K562 (cell line): Measurements from ENCODE around the gene AGO4. TPM values are rescaled to one million over a fixed set of nuclear protein-coding genes. Genes with fewer than 3 reads are reported as not detected.
A peak's percentile ranks its signal among the peaks of the same experiment; 100 is the strongest.

Experiments
- ADNP ChIP-seq: fragments of 200-800 bp; sonication (Bioruptor generic); IDR thresholded peaks from 2 replicates; pipeline ENCODE4 v1.6.1; 2016; ENCODE audit warnings: missing genetic modification characterization, missing compliant biosample characterization
- ASH1L ChIP-seq: fragments of 450-650 bp; IDR thresholded peaks from 2 replicates; pipeline ENCODE4 v1.6.1; 2018; ENCODE audit warnings: borderline replicate concordance, mild to moderate bottlenecking, low read depth; ENCODE audit not compliant: partially characterized antibody
- BRD9 ChIP-seq: fragments of 450-650 bp; IDR thresholded peaks from 2 replicates; pipeline ENCODE4 v1.6.1; 2018; ENCODE audit warnings: low read depth; ENCODE audit not compliant: partially characterized antibody
- ERF ChIP-seq: fragments of 450-650 bp; formaldehyde crosslinking; IDR thresholded peaks from 2 replicates; pipeline ENCODE4 v1.4.0; 2020; ENCODE audit warnings: mild to moderate bottlenecking, mixed read lengths
- GATA2 ChIP-seq: sonication (generic); formaldehyde crosslinking; IDR thresholded peaks from 2 replicates; pipeline ENCODE4 v1.4.0; 2020; ENCODE audit warnings: mild to moderate bottlenecking, missing genetic modification reagents
- GMEB1 ChIP-seq: fragments of 250-450 bp; sonication (Bioruptor Pico); IDR thresholded peaks from 2 replicates; pipeline ENCODE4 v1.4.0; 2020; ENCODE audit warnings: mild to moderate bottlenecking
- GTF3C2 ChIP-seq: IDR thresholded peaks from 3 replicates; pipeline ENCODE4 v1.6.1; 2011; ENCODE audit warnings: borderline replicate concordance, mild to moderate bottlenecking, moderate library complexity; ENCODE audit not compliant: insufficient read length; ENCODE audit errors: extremely low read depth
- HMBOX1 ChIP-seq: sonication (generic); IDR thresholded peaks from 2 replicates; pipeline ENCODE4 v1.6.1; 2016
- HMG20A ChIP-seq: fragments of 450-650 bp; formaldehyde crosslinking; conservative IDR thresholded peaks from 2 replicates; pipeline ENCODE4 v1.4.0; 2020; ENCODE audit warnings: mild to moderate bottlenecking, mixed read lengths
- HMG20B ChIP-seq: fragments of 250-450 bp; sonication (Bioruptor Pico); IDR thresholded peaks from 2 replicates; pipeline ENCODE4 v1.5.0; 2021; ENCODE audit warnings: mild to moderate bottlenecking
- HNRNPH1 ChIP-seq: fragments of 200-400 bp; formaldehyde crosslinking; optimal IDR thresholded peaks from 2 replicates; pipeline ENCODE3; 2017; ENCODE audit warnings: low read depth, mild to moderate bottlenecking, low read length, moderate library complexity
- HNRNPLL ChIP-seq: fragments of 200-400 bp; formaldehyde crosslinking; IDR thresholded peaks from 2 replicates; pipeline ENCODE4 v1.6.1; 2017; ENCODE audit warnings: low read length, low read depth, mild to moderate bottlenecking; ENCODE audit not compliant: poor library complexity, severe bottlenecking
- HNRNPUL1 ChIP-seq: fragments of 200-400 bp; formaldehyde crosslinking; IDR thresholded peaks from 2 replicates; pipeline ENCODE4 v1.6.1; 2017; ENCODE audit warnings: low read length
- KDM4B ChIP-seq, 2 experiments: fragments of 450-650 bp in 1 of 2; sonication (generic) in 1 of 2; IDR thresholded peaks; 2 replicates each; pipeline ENCODE4 v1.6.1; 2016 to 2017; ENCODE audit warnings: borderline replicate concordance in 2 of 2, antibody characterized with exemption in 1 of 2, low read depth in 1 of 2, mild to moderate bottlenecking in 1 of 2
- NR0B1 ChIP-seq: fragments of 450-650 bp; IDR thresholded peaks from one replicate; pipeline ENCODE4 v1.6.1; 2018; ENCODE audit warnings: mild to moderate bottlenecking, moderate library complexity; ENCODE audit not compliant: partially characterized antibody
- NR1H2 ChIP-seq: sonication (generic); formaldehyde crosslinking; IDR thresholded peaks from 2 replicates; pipeline ENCODE4 v1.4.0; 2020; ENCODE audit warnings: mild to moderate bottlenecking, missing genetic modification reagents
- POLR2AphosphoS2 ChIP-seq: IDR thresholded peaks from 2 replicates; pipeline ENCODE4 v1.6.1; 2012; ENCODE audit warnings: low read length, improper control_type of control experiment
- POU5F1 ChIP-seq: fragments of 150-350 bp; IDR thresholded peaks from 2 replicates; pipeline ENCODE4 v1.6.1; 2014; ENCODE audit warnings: borderline replicate concordance, low read length, low read depth, mild to moderate bottlenecking; ENCODE audit not compliant: partially characterized antibody
- RFX5 ChIP-seq: IDR thresholded peaks from 2 replicates; pipeline ENCODE4 v1.6.1; 2011; ENCODE audit warnings: low read depth, mild to moderate bottlenecking, improper control_type of control experiment, low read length
- SMARCE1 ChIP-seq: fragments of 450-650 bp; IDR thresholded peaks from 2 replicates; pipeline ENCODE4 v1.7.1; 2016; ENCODE audit warnings: mild to moderate bottlenecking
- ZBTB7A ChIP-seq: IDR thresholded peaks from 2 replicates; pipeline ENCODE4 v1.6.1; 2011; ENCODE audit warnings: low read depth, mild to moderate bottlenecking, low read length, moderate library complexity, borderline replicate concordance; ENCODE audit not compliant: control insufficient read depth
- ZNF311 ChIP-seq: fragments of 250-450 bp; sonication (Bioruptor Pico); IDR thresholded peaks from 2 replicates; pipeline ENCODE4 v1.4.0; 2020; ENCODE audit warnings: mild to moderate bottlenecking, moderate library complexity
- polyA plus RNA-seq, 8 experiments: library from polyadenylated mRNA; depleted of rRNA in 4 of 8; stranded (reverse) in 5 of 8; unstranded in 3 of 8; fragments of >200 nt; fragmentation: Nextera tagmentation in 2 of 8; fragmentation: Illumina TruSeq in 1 of 8; extraction: Ambion mirVana in 2 of 8; extraction: Trizol in 1 of 8; gene quantifications; 2 replicates each; pipeline versions ENCODE4 v1.2.1 to v1.2.3, GENCODE V29; 2011 to 2014; ENCODE audit warnings: inconsistent platforms in 1 of 8, missing spikeins in 1 of 8
- total RNA-seq, 7 experiments: library from RNA; depleted of rRNA in 6 of 7; stranded (reverse); fragments of >200 nt in 6 of 7; fragmentation: Illumina TruSeq in 2 of 7; extraction: Trizol in 2 of 7; gene quantifications; 2 replicates each; pipeline versions ENCODE4 v1.2.1 to v1.2.3, GENCODE V29; 2011 to 2021; ENCODE audit warnings: low replicate concordance in 1 of 7

Gene AGO4
- total and polyA plus RNA-seq, 9 of the 15 experiments (the other 6 are each of a cell fraction or from before 2014, with no cell fraction given), result 1.3 to 10.5 (median 6.5) TPM

- TF ChIP-seq GMEB1, result no peak
- no peak for TF ChIP-seq ERF
- peak; percentile 92; the same call in 1 of the 2 replicates for TF ChIP-seq NR1H2 (CRISPR knock-in tag)
- TF ChIP-seq GATA2 (CRISPR knock-in tag), result no peak
- no peak for TF ChIP-seq HMG20B (CRISPR knock-in tag)
- no peak for TF ChIP-seq ZNF311
- TF ChIP-seq ZBTB7A, result peak; percentile 86
- no peak for TF ChIP-seq HNRNPUL1
- TF ChIP-seq NR0B1, result no peak
- no peak for TF ChIP-seq ASH1L
- TF ChIP-seq KDM4B (IDR thresholded peaks at IDR 0.05; ENCODE audit: borderline replicate concordance in 2 of 2, low read depth in 1 of 2), result peak in 1 of 2 experiments; percentile 75; a peak in 1 of 4 replicates
- TF ChIP-seq POU5F1, result no peak
- no peak for TF ChIP-seq HMG20A (CRISPR knock-in tag)
- TF ChIP-seq HNRNPLL, result peak; percentile 45
- TF ChIP-seq BRD9, result no peak
- no peak for TF ChIP-seq RFX5
- no peak for TF ChIP-seq HNRNPH1
- TF ChIP-seq SMARCE1, result peak; percentile 68
- TF ChIP-seq HMBOX1, result no peak; the same call in 1 of the 2 replicates
- TF ChIP-seq GTF3C2, result no peak
- TF ChIP-seq ADNP (tag), result no peak
- TF ChIP-seq POLR2AphosphoS2, result no peak
Observed at GRCh38 chr1:35769188-35769758, 38.5 kb upstream of the AGO4 start (continued).
